DOHH2 (cell line): ENCODE data around the gene CWC25.

ENCODE experiments used
- H3F3A ChIP-seq: fragments of 200-600 bp; sonication (generic), shearing (Covaris generic); 2 replicates; pipeline ENCODE4 v1.6.0; 2016; ENCODE audit warnings: antibody characterized with exemption, mild to moderate bottlenecking; ENCODE audit not compliant: control insufficient read depth, insufficient read depth
- H3K27ac ChIP-seq: fragments of 200-600 bp; sonication (generic); 2 replicates; pipeline ENCODE4 v1.5.1; 2014; ENCODE audit warnings: low read depth, mild to moderate bottlenecking, low read length, moderate library complexity
- H3K27me3 ChIP-seq: fragments of 200-600 bp; sonication (generic); 2 replicates; pipeline ENCODE4 v1.6.1; 2014; ENCODE audit warnings: mild to moderate bottlenecking, low read length, mixed read lengths; ENCODE audit not compliant: control insufficient read depth
- H3K36me3 ChIP-seq: fragments of 200-600 bp; sonication (generic); 2 replicates; pipeline ENCODE4 v1.6.1; 2014; ENCODE audit warnings: mild to moderate bottlenecking, low read length, moderate library complexity, mixed read lengths; ENCODE audit not compliant: control insufficient read depth
- H3K4me1 ChIP-seq: fragments of 200-600 bp; sonication (generic); 2 replicates; pipeline ENCODE4 v1.6.1; 2014; ENCODE audit warnings: mild to moderate bottlenecking, low read length, mixed read lengths; ENCODE audit not compliant: control insufficient read depth
- H3K4me2 ChIP-seq: fragments of 200-600 bp; sonication (generic); 2 replicates; pipeline ENCODE4 v1.6.0; 2014; ENCODE audit warnings: mild to moderate bottlenecking, low read length, moderate library complexity
- H3K4me3 ChIP-seq: fragments of 200-600 bp; sonication (generic); 2 replicates; pipeline ENCODE4 v1.5.1; 2014; ENCODE audit warnings: mild to moderate bottlenecking, low read length, mixed read lengths
- H3K79me2 ChIP-seq: fragments of 200-600 bp; sonication (generic); 2 replicates; pipeline ENCODE4 v1.6.1; 2014; ENCODE audit warnings: mild to moderate bottlenecking, low read length, mixed read lengths; ENCODE audit not compliant: control insufficient read depth
- H3K9me2 ChIP-seq: fragments of 200-600 bp; sonication (generic); replicated peaks from 2 replicates; pipeline ENCODE4 v1.6.1; 2014; ENCODE audit warnings: mild to moderate bottlenecking, low read length, mixed read lengths; ENCODE audit not compliant: control insufficient read depth
- H3K9me3 ChIP-seq: fragments of 200-600 bp; sonication (generic); 2 replicates; pipeline ENCODE4 v1.6.1; 2014; ENCODE audit warnings: antibody characterized with exemption, low read length, mixed read lengths; ENCODE audit not compliant: control insufficient read depth, insufficient read depth
- H4K20me1 ChIP-seq: fragments of 200-600 bp; sonication (generic); 2 replicates; pipeline ENCODE4 v1.6.0; 2014; ENCODE audit warnings: low read depth, mild to moderate bottlenecking, antibody characterized with exemption, low read length, moderate library complexity; ENCODE audit not compliant: control insufficient read depth, insufficient read depth
- EZH2phosphoT487 ChIP-seq: fragments of 200-600 bp; sonication (generic); IDR thresholded peaks from 2 replicates; pipeline ENCODE4 v1.6.1; 2017; ENCODE audit warnings: borderline replicate concordance, mild to moderate bottlenecking, antibody characterized with exemption, low read length, moderate library complexity, mixed read lengths
- TF ChIP-seq, protein P1 (sequence below): fragments of 200-600 bp; sonication (generic); IDR thresholded peaks from one replicate; pipeline ENCODE4 v1.5.1; 2014; ENCODE audit warnings: antibody characterized with exemption, mild to moderate bottlenecking, low read depth, low read length; ENCODE audit not compliant: poor library complexity, severe bottlenecking

The CWC25 gene

DNA sequence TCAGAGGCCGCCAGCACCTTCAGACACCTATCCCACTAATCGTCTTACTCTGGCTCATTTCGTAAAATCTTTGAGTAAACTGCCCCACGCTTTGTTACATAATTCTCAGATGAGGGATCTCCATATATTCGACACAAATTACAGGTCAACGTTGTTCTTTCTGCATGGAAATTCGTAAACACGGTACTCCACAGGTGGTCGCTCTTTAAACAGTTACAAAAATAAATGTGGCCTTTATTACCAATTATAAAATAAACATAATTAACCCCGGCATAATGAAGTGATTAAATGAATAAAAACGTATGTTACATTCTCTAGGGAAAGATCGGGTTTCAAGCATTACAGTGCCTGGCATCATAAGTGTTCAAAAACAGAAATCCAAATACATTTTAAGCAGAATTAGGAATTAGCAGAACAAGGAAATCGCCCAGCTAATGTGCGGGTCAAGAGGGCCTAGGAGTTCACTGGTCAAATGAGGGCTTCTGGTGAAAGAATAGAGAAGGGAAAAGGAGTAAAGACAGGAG is 24.8 kb downstream of the CWC25 start:
- no peak for TF ChIP-seq EZH2phosphoT487
- TF ChIP-seq, protein P1, sequence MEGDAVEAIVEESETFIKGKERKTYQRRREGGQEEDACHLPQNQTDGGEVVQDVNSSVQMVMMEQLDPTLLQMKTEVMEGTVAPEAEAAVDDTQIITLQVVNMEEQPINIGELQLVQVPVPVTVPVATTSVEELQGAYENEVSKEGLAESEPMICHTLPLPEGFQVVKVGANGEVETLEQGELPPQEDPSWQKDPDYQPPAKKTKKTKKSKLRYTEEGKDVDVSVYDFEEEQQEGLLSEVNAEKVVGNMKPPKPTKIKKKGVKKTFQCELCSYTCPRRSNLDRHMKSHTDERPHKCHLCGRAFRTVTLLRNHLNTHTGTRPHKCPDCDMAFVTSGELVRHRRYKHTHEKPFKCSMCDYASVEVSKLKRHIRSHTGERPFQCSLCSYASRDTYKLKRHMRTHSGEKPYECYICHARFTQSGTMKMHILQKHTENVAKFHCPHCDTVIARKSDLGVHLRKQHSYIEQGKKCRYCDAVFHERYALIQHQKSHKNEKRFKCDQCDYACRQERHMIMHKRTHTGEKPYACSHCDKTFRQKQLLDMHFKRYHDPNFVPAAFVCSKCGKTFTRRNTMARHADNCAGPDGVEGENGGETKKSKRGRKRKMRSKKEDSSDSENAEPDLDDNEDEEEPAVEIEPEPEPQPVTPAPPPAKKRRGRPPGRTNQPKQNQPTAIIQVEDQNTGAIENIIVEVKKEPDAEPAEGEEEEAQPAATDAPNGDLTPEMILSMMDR, result no peak
- Histone ChIP-seq H3K9me2 (no peaks in the 10 kb centered on the region), H3F3A (peaks cover 16% of the 10 kb centered on the region), H4K20me1 (no peaks in the 10 kb centered on the region), H3K36me3 (peaks cover 53% of the 10 kb centered on the region), H3K27me3 (no peaks in the 10 kb centered on the region), H3K4me3 (peak overlapping the region; percentile 87), H3K4me2 (peak overlapping the region; percentile 63), H3K9me3 (no peaks in the 10 kb centered on the region), H3K4me1 (peaks cover 21% of the 10 kb centered on the region), H3K27ac (no peak overlapping the region), H3K79me2 (peaks cover 40% of the 10 kb centered on the region)

- Histone ChIP-seq H3K9me2 (no peaks in the 10 kb centered on the region), H3K9me3 (no peaks in the 10 kb centered on the region), H4K20me1 (no peaks in the 10 kb centered on the region), H3K4me2 (peak within 1 kb of the TSS; percentile 93), H3K36me3 (peaks cover 52% of the 10 kb centered on the region), H3K79me2 (peaks cover 43% of the 10 kb centered on the region), H3K27ac (peak within 1 kb of the TSS; percentile 78), H3K4me1 (peaks cover 21% of the 10 kb centered on the region), H3K27me3 (no peaks in the 10 kb centered on the region), H3F3A (peaks cover 16% of the 10 kb centered on the region), H3K4me3 (peak within 1 kb of the TSS; percentile 87)
- TF ChIP-seq EZH2phosphoT487, result no peak
- TF ChIP-seq, protein P1, result no peak
Observed at GRCh38 chr17:38799501-38800236, 25.5 kb downstream of the CWC25 start, which contains the start of gene PIP4K2B. Gene PIP4K2B (minus strand): TSS chr17:38799556. CDS start chr17:38799424, 132 bp downstream.

GRCh38 chr17:38798614-38799500 is 26.3 kb downstream of the CWC25 start:
- Histone ChIP-seq H3K9me3 (no peaks in the 10 kb centered on the region), H3K27me3 (no peaks in the 10 kb centered on the region), H3K4me2 (peak overlapping the region; percentile 93), H3K4me3 (peak overlapping the region; percentile 87), H3K9me2 (no peaks in the 10 kb centered on the region), H3F3A (peaks cover 16% of the 10 kb centered on the region), H3K4me1 (peaks cover 21% of the 10 kb centered on the region), H3K36me3 (peaks cover 51% of the 10 kb centered on the region), H3K27ac (peak overlapping the region; percentile 60), H4K20me1 (no peaks in the 10 kb centered on the region), H3K79me2 (peaks cover 51% of the 10 kb centered on the region)
- TF ChIP-seq, protein P1, result peak; percentile 37
- no peak for TF ChIP-seq EZH2phosphoT487
